ENCODE data around the gene RPL27.
A peak's percentile ranks its signal among the peaks of the same experiment; 100 is the strongest.
"Not testable (repeated sequence)": the region's sequence is repeated elsewhere in the genome, so short reads cannot be mapped to it uniquely, and the experiment has no call there.

RPL27 gene

GRCh38 chr17:42997984-42998938, at the start of gene RPL27:
Gene RPL27 (plus strand): TSS chr17:42998419. CDS start chr17:42998751, 332 bp downstream.
- DNase-seq (ENCODE audit: low read depth in 1 of 2, low spot score in 1 of 2): peak; percentile 90 to 93

- DNase-seq (ENCODE audit: low read depth in 1 of 2, low spot score in 1 of 2): no peak
Observed at GRCh38 chr17:42950044-42950783, 48.0 kb upstream of the RPL27 start.

GRCh38 chr17:42953669-42954068, 44.5 kb upstream of the RPL27 start:
- DNase-seq (ENCODE audit: low read depth in 1 of 2, low spot score in 1 of 2): no peak

GRCh38 chr17:42964161-42964932, 33.9 kb upstream of the RPL27 start, which contains the start of gene AARSD1:
Gene AARSD1 (minus strand): TSS chr17:42964454. CDS start chr17:42964440, 14 bp downstream.
- DNase-seq (ENCODE audit: low read depth in 1 of 2, low spot score in 1 of 2): peak; percentile 75 to 81

GRCh38 chr17:42967925-42968324, 30.3 kb upstream of the RPL27 start:
- no peak for DNase-seq (ENCODE audit: low read depth in 1 of 2, low spot score in 1 of 2)

- DNase-seq (ENCODE audit: low read depth in 1 of 2, low spot score in 1 of 2): no peak
Observed at GRCh38 chr17:42969001-42969581, 29.1 kb upstream of the RPL27 start.

GRCh38 chr17:42971589-42971988, 26.6 kb upstream of the RPL27 start:
- no peak for DNase-seq (ENCODE audit: low read depth in 1 of 2, low spot score in 1 of 2)

- DNase-seq (ENCODE audit: low read depth in 1 of 2, low spot score in 1 of 2): not testable (repeated sequence)
Observed at GRCh38 chr17:42973323-42973722, 24.9 kb upstream of the RPL27 start.

- DNase-seq (ENCODE audit: low read depth in 1 of 2, low spot score in 1 of 2): no peak
Observed at GRCh38 chr17:42975265-42975664, 23.0 kb upstream of the RPL27 start.

- DNase-seq (ENCODE audit: low read depth in 1 of 2, low spot score in 1 of 2): not testable (repeated sequence)
Observed at GRCh38 chr17:42975701-42976100, 22.5 kb upstream of the RPL27 start.

GRCh38 chr17:42979511-42980273, 18.5 kb upstream of the RPL27 start, which contains the start of gene PTGES3L:
Gene PTGES3L (minus strand): TSS chr17:42980080. CDS start chr17:42980053, 27 bp downstream.
- DNase-seq (ENCODE audit: low read depth in 1 of 2, low spot score in 1 of 2): no peak

- peak; percentile 87 to 90 for DNase-seq (ENCODE audit: low read depth in 1 of 2, low spot score in 1 of 2)
Observed at GRCh38 chr17:42980274-42980765, 17.9 kb upstream of the RPL27 start, which contains the start of gene RUNDC1. Gene RUNDC1 (plus strand): TSS chr17:42980565. CDS start chr17:42980577, 12 bp downstream.

GRCh38 chr17:42980766-42981397, 17.3 kb upstream of the RPL27 start:
- DNase-seq (ENCODE audit: low read depth in 1 of 2, low spot score in 1 of 2): peak in 1 of 2 donors; percentile 37

GRCh38 chr17:42982266-42982665, 16.0 kb upstream of the RPL27 start:
- no peak for DNase-seq (ENCODE audit: low read depth in 1 of 2, low spot score in 1 of 2)

GRCh38 chr17:42985225-42985624, 13.0 kb upstream of the RPL27 start:
- no peak for DNase-seq (ENCODE audit: low read depth in 1 of 2, low spot score in 1 of 2)

GRCh38 chr17:42989141-42989540, 9.1 kb upstream of the RPL27 start:
- no peak for DNase-seq (ENCODE audit: low read depth in 1 of 2, low spot score in 1 of 2)

GRCh38 chr17:42989726-42990652, 8.2 kb upstream of the RPL27 start:
- DNase-seq (ENCODE audit: low read depth in 1 of 2, low spot score in 1 of 2): no peak

GRCh38 chr17:42991471-42991870, 6.7 kb upstream of the RPL27 start:
- no peak for DNase-seq (ENCODE audit: low read depth in 1 of 2, low spot score in 1 of 2)
